KBM-7 (cell line): ENCODE results near the gene CSNK1G3.
A peak's percentile ranks its signal among the peaks of the same experiment; 100 is the strongest.
"Not testable (repeated sequence)": the region's sequence is repeated elsewhere in the genome, so short reads cannot be mapped to it uniquely, and the experiment has no call there.

Experiments
- DNase-seq: peaks from one replicate; pipeline ENCODE4 v3.0.0-alpha.2; 2015
- in situ Hi-C: fragments of 300-500 bp; cut with MboI; formaldehyde crosslinking; loops from 2 replicates; pipeline ENCODE4 v1.14.3; 2020; ENCODE audit warnings: low sequenced_read_pairs, low pct_unique_long_range_greater_than_20kb, mixed read lengths

CSNK1G3 gene

GRCh38 chr5:123611406-123611709 lies 99.4 kb downstream of the CSNK1G3 start:
- no peak for DNase-seq
- in situ Hi-C loops = no loop called here

- DNase-seq = no peak
- in situ Hi-C loops = no loop called here
Observed at GRCh38 chr5:123617561-123617960, 105.6 kb downstream of the CSNK1G3 start.

GRCh38 chr5:123626051-123626450 lies 114.1 kb downstream of the CSNK1G3 start:
- in situ Hi-C loops = no loop called here
- DNase-seq = no peak

- in situ Hi-C loops = no loop called here
- no peak for DNase-seq
Observed at GRCh38 chr5:123628860-123629544, 117.0 kb downstream of the CSNK1G3 start.

DNA sequence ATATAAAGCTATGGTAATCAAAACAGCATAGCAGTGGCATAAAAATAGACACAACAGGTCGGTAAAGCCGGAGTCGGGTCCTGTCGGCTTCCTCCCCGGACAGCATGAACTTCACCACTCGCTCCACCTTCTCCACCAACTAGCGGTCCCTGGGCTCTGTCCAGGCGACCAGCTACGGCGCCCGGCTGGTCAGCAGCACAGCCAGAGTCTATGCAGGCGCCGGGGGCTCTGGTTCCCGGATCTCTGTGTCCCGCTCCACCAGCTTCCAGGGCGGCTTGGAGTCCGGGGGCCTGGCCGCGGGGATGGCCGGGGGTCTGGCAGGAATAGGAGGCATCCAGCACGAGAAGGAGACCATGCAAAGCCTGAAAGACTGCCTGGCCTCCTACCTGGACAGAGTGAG lies 124.0 kb downstream of the CSNK1G3 start:
- in situ Hi-C loops = no loop called here
- DNase-seq = no peak

DNA sequence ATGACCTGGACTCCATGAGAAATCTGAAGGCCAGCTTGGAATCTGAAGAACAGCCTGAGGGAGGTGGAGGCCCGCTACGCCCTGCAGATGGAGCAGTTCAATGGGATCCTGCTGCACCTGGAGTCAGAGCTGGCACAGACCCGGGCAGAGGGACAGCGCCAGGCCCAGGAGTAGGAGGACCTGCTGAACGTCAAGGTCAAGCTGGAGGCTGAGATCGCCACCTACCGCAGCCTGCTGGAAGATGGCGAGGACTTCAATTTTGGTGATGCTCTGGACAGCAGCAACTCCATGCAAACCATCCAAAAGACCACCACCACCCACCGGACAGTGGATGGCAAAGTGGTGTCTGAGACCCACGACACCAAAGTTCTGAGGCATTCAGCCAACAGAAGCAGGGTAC lies 125.1 kb downstream of the CSNK1G3 start:
- DNase-seq, in situ Hi-C loops: not testable (repeated sequence)

- in situ Hi-C loops = no loop called here
- DNase-seq = no peak
Observed at GRCh38 chr5:123639244-123639643, 127.3 kb downstream of the CSNK1G3 start.

DNA sequence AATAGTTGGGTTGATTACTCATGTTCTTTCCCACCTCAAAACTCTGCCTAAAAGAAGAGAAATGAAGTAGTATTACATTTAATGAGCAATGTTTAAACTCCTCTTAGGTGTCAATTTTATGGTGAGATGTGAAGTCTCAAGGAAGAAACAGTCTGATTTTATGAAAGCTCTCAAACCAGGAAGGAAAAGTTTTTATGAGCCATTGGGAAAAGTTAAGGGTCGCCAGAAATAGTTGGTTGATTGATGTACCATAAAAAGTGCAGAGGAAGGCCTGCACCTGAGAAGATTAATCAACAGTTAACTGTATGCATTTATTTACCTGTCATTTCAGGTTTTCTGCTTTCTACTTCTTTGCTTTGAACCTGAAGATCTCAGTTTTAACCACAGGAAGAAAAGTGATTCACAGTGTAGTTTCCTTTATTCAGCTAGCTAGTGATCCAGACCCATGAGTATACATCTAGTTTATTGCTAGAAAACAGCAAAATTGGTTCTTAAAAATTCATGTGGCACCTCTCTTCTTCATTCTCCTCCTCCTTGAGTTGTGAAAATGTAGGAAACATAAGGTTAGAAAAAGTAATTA lies 133.1 kb downstream of the CSNK1G3 start:
- in situ Hi-C loops = no loop called here
- no peak for DNase-seq

GRCh38 chr5:123647066-123647465 lies 135.1 kb downstream of the CSNK1G3 start:
- peak; percentile 9 for DNase-seq
- in situ Hi-C loops = no loop called here

GRCh38 chr5:123651234-123651633 lies 139.3 kb downstream of the CSNK1G3 start:
- in situ Hi-C loops = no loop called here
- DNase-seq = no peak

DNA sequence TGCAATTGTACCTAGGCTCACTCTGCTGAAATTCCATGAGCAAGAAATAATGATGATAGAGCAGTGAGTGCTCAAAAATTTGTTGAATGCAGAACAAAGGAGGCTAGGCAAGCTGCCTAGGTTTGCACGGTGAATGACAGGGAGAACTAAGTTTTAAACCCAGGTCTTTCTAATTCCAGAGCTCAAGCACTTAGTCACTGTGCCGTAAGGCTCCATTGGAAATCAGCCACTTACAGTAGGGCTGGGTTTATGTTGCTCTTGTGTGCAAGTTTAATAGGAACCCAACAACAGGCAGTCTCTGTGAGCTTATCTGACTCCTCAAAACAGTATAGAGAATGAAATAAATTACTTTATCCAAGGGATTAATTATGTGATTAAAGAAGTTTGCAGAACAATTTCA lies 147.0 kb downstream of the CSNK1G3 start:
- DNase-seq = no peak
- in situ Hi-C loops = no loop called here

DNA sequence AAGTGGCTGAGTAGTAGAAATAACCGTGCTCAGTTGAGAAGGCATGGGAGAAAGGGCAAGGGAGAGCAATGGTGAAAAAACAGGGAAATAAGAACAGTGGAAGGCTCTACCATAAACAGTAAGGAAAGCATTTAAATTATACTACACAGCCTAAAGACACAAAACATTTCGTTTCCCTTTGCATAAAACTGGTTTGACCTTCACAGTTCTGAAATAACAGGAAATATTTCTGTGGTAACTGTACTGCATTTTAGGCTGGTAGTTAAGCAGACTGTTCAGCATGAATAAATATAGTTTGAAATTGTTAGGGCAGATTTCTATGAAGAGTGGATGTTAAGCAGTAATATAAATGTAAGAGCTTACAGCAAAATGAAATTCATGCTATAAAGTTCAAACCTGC lies 147.5 kb downstream of the CSNK1G3 start:
- in situ Hi-C loops = no loop called here
- DNase-seq = no peak

- no peak for DNase-seq
- in situ Hi-C loops = no loop called here
Observed at GRCh38 chr5:123664961-123665360, 153.0 kb downstream of the CSNK1G3 start.

GRCh38 chr5:123665822-123666371 lies 153.9 kb downstream of the CSNK1G3 start:
- in situ Hi-C loops = no loop called here
- no peak for DNase-seq
